Measurements from ENCODE around the gene MAG. TPM values are rescaled to one million over a fixed set of nuclear protein-coding genes. Genes with fewer than 3 reads are reported as not detected.
A peak's percentile ranks its signal among the peaks of the same experiment; 100 is the strongest.

Gene MAG
- total RNA-seq, 4 donors from 2014 or later, result 1.7 to 19.2 (median 2.7) TPM; not detected in 1

GRCh38 chr19:35254341-35255297 is 37.3 kb upstream of the MAG start:
- Histone ChIP-seq H3K27ac (peak overlapping the region in 1 of 3 donors; percentile 53), H3K36me3 (peaks cover 5 to 12% of the 10 kb centered on the region in 2 donors), H3K4me1 (peaks cover 6 to 9% of the 10 kb centered on the region in 2 donors), H3K4me3 (replicated peaks in 1 of 3) (no peak overlapping the region), H3K27me3 (no peaks in the 10 kb centered on the region), H3K9me3 (no peaks in the 10 kb centered on the region)
- intact Hi-C loops (cut with DNase I), result no loop called here
- WGBS, 2 donors, result 82 to 88% methylated on average over 17 of the region's 17 CpGs
- TF ChIP-seq POLR2A (IDR thresholded peaks at IDR 0.05) (no peak), CTCF (IDR thresholded peaks at IDR 0.05) (no peak)
- DNase-seq, result no peak

GRCh38 chr19:35256566-35256965 is 35.4 kb upstream of the MAG start:
- no peak overlapping the region for H3K27ac ChIP-seq
- DNase-seq, result no peak
- intact Hi-C loops (cut with DNase I), result no loop called here
- no peak overlapping the region for H3K4me3 ChIP-seq (replicated peaks in 1 of 3)
- H3K36me3 ChIP-seq, result peaks cover 5 to 8% of the 10 kb centered on the region in 2 donors
- 63 to 64% methylated on average over 2 of the region's 2 CpGs for WGBS, 2 donors
- TF ChIP-seq CTCF (IDR thresholded peaks at IDR 0.05), result no peak
- no peak for TF ChIP-seq POLR2A (IDR thresholded peaks at IDR 0.05)
- H3K9me3 ChIP-seq, result no peaks in the 10 kb centered on the region
- peaks cover 1 to 3% of the 10 kb centered on the region in 2 donors for H3K4me1 ChIP-seq
- H3K27me3 ChIP-seq, result no peaks in the 10 kb centered on the region

GRCh38 chr19:35257113-35257461 is 34.9 kb upstream of the MAG start:
- 91 to 95% methylated on average over 7 to 9 of the region's 9 CpGs for WGBS, 2 donors
- TF ChIP-seq POLR2A (IDR thresholded peaks at IDR 0.05), result no peak
- TF ChIP-seq CTCF (IDR thresholded peaks at IDR 0.05), result no peak
- no peak for DNase-seq

GRCh38 chr19:35260694-35261304 is 31.2 kb upstream of the MAG start:
- Histone ChIP-seq H3K27ac (no peak overlapping the region), H3K9me3 (no peaks in the 10 kb centered on the region), H3K4me1 (peaks cover 19 to 27% of the 10 kb centered on the region in 2 donors), H3K4me3 (replicated peaks in 1 of 3) (no peak overlapping the region), H3K27me3 (no peaks in the 10 kb centered on the region), H3K36me3 (no peaks in the 10 kb centered on the region)
- intact Hi-C loops (cut with DNase I), result no loop called here
- peak in 1 of 2 donors; percentile 1 for TF ChIP-seq POLR2A (IDR thresholded peaks at IDR 0.05)
- no peak for TF ChIP-seq CTCF (IDR thresholded peaks at IDR 0.05)
- no peak for DNase-seq
- 78 to 79% methylated on average over 10 of the region's 10 CpGs for WGBS, 2 donors

More at GRCh38 chr19:35257113-35257461, 34.9 kb upstream of the MAG start:
- H3K27ac ChIP-seq, result no peak overlapping the region
- no peaks in the 10 kb centered on the region for H3K9me3 ChIP-seq
- peaks cover 5 to 8% of the 10 kb centered on the region in 2 donors for H3K36me3 ChIP-seq
- H3K4me3 ChIP-seq (replicated peaks in 1 of 3), result no peak overlapping the region
- H3K27me3 ChIP-seq, result no peaks in the 10 kb centered on the region
- peaks cover 7 to 8% of the 10 kb centered on the region in 2 donors for H3K4me1 ChIP-seq
- intact Hi-C loops (cut with DNase I), result no loop called here

Data from thyroid gland (tissue), 4 donors.